22Rv1 (cell line): Measurements from ENCODE around the gene RNF215.

Experiments used
- H3K27ac ChIP-seq: fragments of 450-650 bp; 2 replicates; pipeline ENCODE4 v1.5.1; 2017
- CTCF ChIP-seq: fragments of 450-650 bp; IDR thresholded peaks from 2 replicates; pipeline ENCODE4 v1.5.1; 2017; ENCODE audit warnings: mild to moderate bottlenecking
- ZFX ChIP-seq: fragments of 450-650 bp; IDR thresholded peaks from 2 replicates; pipeline ENCODE4 v1.6.1; 2017; ENCODE audit warnings: antibody characterized with exemption, borderline replicate concordance

The RNF215 gene

GRCh38 chr22:30386960-30387827 lies at the start of gene RNF215:
RNF215 (minus strand) TSS chr22:30387411; CDS start chr22:30387313, 98 bp downstream.
- TF ChIP-seq CTCF (peak; percentile 98), ZFX (no peak)
- H3K27ac ChIP-seq = peak within 1 kb of the TSS; percentile 56

- no peak for TF ChIP-seq CTCF
- no peak for TF ChIP-seq ZFX
- no peak overlapping the region for H3K27ac ChIP-seq
Observed at GRCh38 chr22:30436196-30436595, 49.0 kb upstream of the RNF215 start.

- no peak overlapping the region for H3K27ac ChIP-seq
- TF ChIP-seq CTCF = no peak
- TF ChIP-seq ZFX = no peak
Observed at GRCh38 chr22:30435674-30436126, 48.5 kb upstream of the RNF215 start.

- H3K27ac ChIP-seq = no peak overlapping the region
- TF ChIP-seq CTCF (no peak), ZFX (no peak)
Observed at GRCh38 chr22:30434843-30435242, 47.6 kb upstream of the RNF215 start.

GRCh38 chr22:30433773-30434172 lies 46.6 kb upstream of the RNF215 start:
- TF ChIP-seq ZFX (no peak), CTCF (no peak)

GRCh38 chr22:30433227-30433626 lies 46.0 kb upstream of the RNF215 start:
- TF ChIP-seq ZFX = no peak
- no peak for TF ChIP-seq CTCF
- H3K27ac ChIP-seq = no peak overlapping the region

More at GRCh38 chr22:30433773-30434172, 46.6 kb upstream of the RNF215 start:
- no peak overlapping the region for H3K27ac ChIP-seq

- no peak overlapping the region for H3K27ac ChIP-seq
- TF ChIP-seq ZFX (no peak), CTCF (no peak)
Observed at GRCh38 chr22:30432520-30432919, 45.3 kb upstream of the RNF215 start.
